GM13976 (cell line): ENCODE measurements around the gene ADAM12.

Source experiments
- DNase-seq: peaks from one replicate; pipeline ENCODE4 v3.0.0; 2012; ENCODE audit warnings: low spot score
- CTCF ChIP-seq: IDR thresholded peaks from 2 replicates; pipeline ENCODE4 v1.5.1; 2012; ENCODE audit warnings: borderline replicate concordance, mild to moderate bottlenecking; ENCODE audit not compliant: insufficient read depth; ENCODE audit errors: extremely low read depth, missing control alignments, control extremely low read depth
- in situ Hi-C: fragments of 300-500 bp; cut with MboI; formaldehyde crosslinking; loops from one replicate; pipeline ENCODE4 v1.12.0; 2022; ENCODE audit warnings: low sequenced_read_pairs, mixed read lengths, inconsistent platforms; ENCODE audit not compliant: unreplicated experiment

Gene ADAM12

GRCh38 chr10:126016156-126016805 lies 372.0 kb downstream of the ADAM12 start:
- no peak for TF ChIP-seq CTCF
- DNase-seq = no peak
- in situ Hi-C loops = no loop called here

- in situ Hi-C loops = no loop called here
These were observed 372.9 kb downstream of the ADAM12 start for GRCh38 chr10:126015413-126015812.

GRCh38 chr10:126014309-126014708 lies 374.0 kb downstream of the ADAM12 start:
- in situ Hi-C loops = no loop called here
- DNase-seq = no peak
- no peak for TF ChIP-seq CTCF

More at GRCh38 chr10:126015413-126015812, 372.9 kb downstream of the ADAM12 start:
- no peak for DNase-seq
- TF ChIP-seq CTCF = no peak

GRCh38 chr10:126013489-126014281 lies 374.6 kb downstream of the ADAM12 start:
- no peak for TF ChIP-seq CTCF
- DNase-seq = peak; percentile 34
- in situ Hi-C loops = no loop called here

- DNase-seq = no peak
- in situ Hi-C loops = no loop called here
- no peak for TF ChIP-seq CTCF
These were observed 375.8 kb downstream of the ADAM12 start for GRCh38 chr10:126012485-126012884.

GRCh38 chr10:126011995-126012394 lies 376.3 kb downstream of the ADAM12 start:
- TF ChIP-seq CTCF = no peak
- in situ Hi-C loops = no loop called here
- no peak for DNase-seq
